Right ventricle myocardium superior (tissue), 1 donor: ENCODE measurements around the gene FXYD2. TPM values are rescaled to one million over a fixed set of nuclear protein-coding genes. Genes with fewer than 3 reads are reported as not detected.

Source experiments
- ATAC-seq: fragments of 200-7000 bp; cut with Tn5 transposase; one replicate; pipeline ENCODE4 v1.9.1; 2020; ENCODE audit warnings: mild to moderate bottlenecking; ENCODE audit not compliant: poor library complexity
- DNase-seq: peaks from one replicate; pipeline ENCODE4 v3.0.0-alpha.2; 2020
- intact Hi-C: fragments of 100-400 bp; cut with DNase I; formaldehyde crosslinking; loops from one replicate; pipeline ENCODE4 v1.11.2; 2022
- total RNA-seq: library from RNA; stranded (reverse); fragmentation: NEBNext Ultra II Directional; extraction: Animal tissue kit (Norgen Biotek cat#: 25700); gene quantifications from one replicate; pipeline ENCODE4 v1.2.1, GENCODE V29; 2021
- donor health status: DM: no; HTN: yes; CAD: no; lungs with severe emphysema.

The FXYD2 gene
- total RNA-seq, 1 donor from 2014 or later: 1.4 TPM

- DNase-seq: no peak
- ATAC-seq: no peak
- intact Hi-C loops: no loop called here
Measured at GRCh38 chr11:117827521-117828511, 3.3 kb upstream of the FXYD2 start.

DNA sequence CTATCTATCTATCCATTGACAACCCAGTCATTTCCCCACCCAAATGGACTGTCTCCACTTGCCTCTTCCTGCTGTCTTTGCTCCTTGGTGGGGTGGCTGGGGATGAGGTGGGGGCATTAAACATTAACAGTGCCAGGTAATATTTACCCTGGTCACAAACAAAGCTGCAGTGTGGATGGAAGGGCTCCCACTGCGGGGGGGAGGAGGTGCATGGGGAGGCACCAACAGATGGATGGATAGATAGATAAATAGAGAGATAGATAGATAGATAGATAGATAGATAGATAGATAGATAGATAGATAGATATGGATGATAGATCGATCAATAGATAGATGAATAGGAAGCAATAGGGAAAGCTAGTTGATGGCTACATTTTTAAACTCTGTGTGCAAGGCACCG lies 2.3 kb upstream of the FXYD2 start:
- intact Hi-C loops: no loop called here
- ATAC-seq (no peak), DNase-seq (no peak)

DNA sequence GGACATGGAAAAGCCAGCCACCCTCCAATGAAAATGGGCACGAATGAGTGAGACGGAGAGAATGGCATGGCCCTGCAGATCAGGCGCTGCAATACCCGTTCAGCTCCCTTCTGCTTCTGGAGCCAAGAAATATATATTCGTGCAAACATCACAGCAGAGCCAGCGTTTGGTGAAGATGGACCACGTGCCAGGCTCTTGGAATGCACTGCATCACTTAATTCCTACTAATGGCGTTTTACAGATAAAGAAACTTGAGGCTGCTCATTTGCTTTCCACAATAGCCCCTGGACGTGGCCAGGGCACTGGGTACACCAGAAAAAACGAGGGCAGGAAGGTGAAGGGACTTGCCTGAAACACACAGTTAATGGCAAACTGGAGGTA lies 1.6 kb upstream of the FXYD2 start:
- intact Hi-C loops: no loop called here
- no peak for DNase-seq
- ATAC-seq: no peak

DNA sequence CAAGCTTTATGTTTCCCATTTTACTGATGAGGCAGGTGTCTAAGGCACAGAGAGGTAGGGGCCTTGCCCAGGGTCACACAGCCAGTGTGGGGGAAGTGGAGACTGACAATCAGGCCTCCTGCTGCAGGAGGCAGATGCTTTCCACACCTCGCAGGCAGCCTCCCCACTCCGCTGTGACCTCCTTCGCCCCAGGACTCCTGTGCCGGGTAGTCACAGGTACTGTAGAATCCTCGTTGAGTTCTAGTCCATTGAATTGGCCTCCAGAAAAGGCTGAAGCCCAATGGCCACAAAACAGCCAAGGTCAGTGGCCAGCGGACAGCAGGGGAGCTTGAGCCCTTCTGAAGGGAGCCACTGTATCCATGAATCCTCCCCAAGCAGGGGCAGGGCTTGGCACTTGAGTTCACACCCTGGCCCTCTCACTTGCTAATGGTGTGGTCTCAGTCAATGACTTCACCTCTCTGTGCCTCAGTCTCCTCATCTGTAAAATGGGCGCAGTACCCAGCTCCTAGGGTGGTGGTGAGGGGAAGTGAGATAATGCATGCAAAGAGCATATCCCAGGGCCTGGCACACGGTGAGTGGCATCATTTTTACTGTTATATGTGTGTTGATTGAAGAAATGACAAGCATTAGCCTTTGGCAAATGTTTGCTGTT lies 1.1 kb upstream of the FXYD2 start:
- intact Hi-C loops: no loop called here
- ATAC-seq (no peak), DNase-seq (no peak)

DNA sequence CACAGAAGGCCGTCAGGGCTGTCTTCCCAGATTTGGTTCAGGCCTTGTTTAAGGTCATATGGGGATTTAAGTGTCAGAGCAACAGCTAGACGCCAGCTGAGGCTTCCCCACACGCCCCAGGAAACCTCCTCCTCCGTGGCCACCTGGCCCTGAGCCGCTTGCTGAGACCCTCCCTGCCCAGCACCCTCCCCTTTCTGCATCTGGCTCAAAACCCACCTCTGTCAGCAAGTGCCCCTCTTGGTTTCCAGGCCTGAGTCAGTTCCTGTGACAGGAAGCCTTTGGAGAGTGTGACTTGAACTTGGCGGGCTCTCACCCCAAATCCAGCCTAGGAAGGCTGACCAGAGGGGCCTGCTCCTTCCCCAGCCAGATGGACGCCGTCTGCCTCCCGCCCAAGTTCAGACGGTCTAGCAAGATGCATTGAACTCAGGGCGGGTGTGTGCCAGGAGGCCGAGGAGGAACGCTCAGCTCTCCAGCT lies 561 bp downstream of the FXYD2 start:
- ATAC-seq (peak; percentile 77), DNase-seq (peak; percentile 90)
- intact Hi-C loops: no loop called here

GRCh38 chr11:117823294-117823945 lies 1.1 kb downstream of the FXYD2 start:
- ATAC-seq: peak; percentile 2
- intact Hi-C loops: no loop called here

GRCh38 chr11:117822074-117823033 lies 2.2 kb downstream of the FXYD2 start:
- ATAC-seq (no peak), DNase-seq (peak; percentile 69)
- intact Hi-C loops: no loop called here

More at GRCh38 chr11:117823294-117823945, 1.1 kb downstream of the FXYD2 start:
- no peak for DNase-seq

- no peak for ATAC-seq
- intact Hi-C loops: no loop called here
- DNase-seq: no peak
Measured at GRCh38 chr11:117821431-117821830, 3.1 kb downstream of the FXYD2 start.

- intact Hi-C loops: no loop called here
- no peak for DNase-seq
Measured at GRCh38 chr11:117820516-117820915, 4.0 kb downstream of the FXYD2 start.

GRCh38 chr11:117820071-117820470 lies 4.5 kb downstream of the FXYD2 start:
- no peak for DNase-seq
- intact Hi-C loops: no loop called here
- ATAC-seq: no peak

More at GRCh38 chr11:117820516-117820915, 4.0 kb downstream of the FXYD2 start:
- no peak for ATAC-seq

- intact Hi-C loops: no loop called here
- ATAC-seq (peak; percentile 36), DNase-seq (peak; percentile 79)
Measured at GRCh38 chr11:117819096-117820040, 5.2 kb downstream of the FXYD2 start.

- DNase-seq: no peak
- ATAC-seq: no peak
- intact Hi-C loops: no loop called here
Measured at GRCh38 chr11:117818041-117818873, 6.3 kb downstream of the FXYD2 start.

DNA sequence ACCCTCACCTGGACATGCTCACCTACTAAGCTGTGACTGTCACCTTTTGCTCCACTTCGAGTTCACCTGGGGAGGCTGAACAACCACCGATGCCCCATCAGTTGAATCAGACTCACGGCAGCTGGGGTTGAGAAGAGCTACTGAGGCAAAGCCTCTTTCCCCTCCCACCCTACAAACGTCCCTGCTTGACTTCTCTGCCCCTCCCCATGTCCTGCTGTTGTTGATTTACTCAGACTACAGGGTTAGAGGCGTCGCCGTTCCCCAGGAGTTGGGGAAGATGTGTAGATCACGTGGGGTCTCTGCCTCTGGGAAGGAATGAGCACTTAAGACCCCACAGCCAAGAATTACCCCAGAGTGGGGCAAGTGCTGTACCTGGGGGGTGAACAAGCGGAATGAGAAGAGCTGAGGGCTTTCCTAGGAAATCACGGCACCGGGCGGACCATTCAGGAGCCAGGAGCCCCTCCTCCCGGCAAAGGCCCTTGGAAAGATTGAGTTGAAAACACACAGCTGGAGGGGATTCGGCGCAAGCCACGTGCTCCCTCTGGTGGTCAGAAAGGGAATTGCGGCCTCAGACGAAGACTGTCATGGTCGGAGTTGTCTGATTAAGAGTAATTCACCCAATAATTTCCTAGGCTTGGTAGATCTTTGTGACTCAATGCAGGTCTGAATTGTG lies 7.0 kb downstream of the FXYD2 start:
- ATAC-seq (peak; percentile 74), DNase-seq (peak; percentile 88)
- intact Hi-C loops: loop anchor here (2.0 kb wide), 1 partner anchor 391 kb away; no protein-coding TSS in a partner anchor

DNA sequence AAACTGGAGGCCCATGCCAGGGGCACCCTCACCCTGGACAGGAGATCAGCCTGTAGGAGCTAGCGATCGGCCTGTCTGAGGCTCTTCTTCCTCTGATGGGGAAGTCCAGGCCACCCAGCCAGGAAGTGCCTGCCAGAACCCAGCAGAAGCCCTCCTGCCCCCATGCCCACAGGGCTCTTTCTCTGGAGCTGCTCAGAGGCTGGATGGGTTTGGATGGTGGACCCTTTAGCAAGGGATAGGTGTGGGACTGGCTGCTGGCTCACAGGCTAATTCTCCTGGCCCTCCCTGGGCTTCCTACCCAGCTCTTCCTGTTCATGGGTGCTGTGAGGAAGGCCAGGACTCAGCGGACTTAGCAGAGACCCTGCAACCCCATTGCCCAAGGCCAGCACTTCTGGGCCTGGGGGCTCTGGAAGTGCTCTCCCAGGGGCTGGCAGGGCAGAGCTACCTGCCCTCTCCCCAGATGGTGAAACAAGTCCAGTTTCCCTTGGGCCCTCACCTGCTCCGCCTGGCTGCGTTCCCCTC lies 7.6 kb downstream of the FXYD2 start:
- intact Hi-C loops: loop anchor here (2.0 kb wide), 1 partner anchor 390 kb away; no protein-coding TSS in a partner anchor
- no peak for ATAC-seq

GRCh38 chr11:117816151-117816741 lies 8.3 kb downstream of the FXYD2 start:
- ATAC-seq (peak; percentile 34), DNase-seq (no peak)
- intact Hi-C loops: loop anchor here (2.0 kb wide), 1 partner anchor 389 kb away; no protein-coding TSS in a partner anchor

More for the DNA sequence above, 7.6 kb downstream of the FXYD2 start:
- no peak for DNase-seq
